K562 (cell line): Measurements from ENCODE around the gene ACHE.

Experiments
- CBX8 ChIP-seq: fragments of 200-600 bp; sonication (generic); IDR thresholded peaks from 2 replicates; pipeline ENCODE4 v1.6.1; 2012; ENCODE audit warnings: borderline replicate concordance, mixed run types, low read depth, mild to moderate bottlenecking, moderate library complexity, mixed read lengths, low read length, control low read depth, inconsistent platforms; ENCODE audit not compliant: poor library complexity, severe bottlenecking; ENCODE audit errors: extremely low read depth
- EZH2 ChIP-seq: IDR thresholded peaks from 2 replicates; pipeline ENCODE4 v1.6.1; 2012; ENCODE audit warnings: low read depth, mild to moderate bottlenecking, inconsistent platforms, low read length, borderline replicate concordance
- FIP1L1 ChIP-seq: fragments of 200-400 bp; formaldehyde crosslinking; IDR thresholded peaks from 2 replicates; pipeline ENCODE4 v1.6.1; 2018; ENCODE audit warnings: mild to moderate bottlenecking, low read depth, low read length; ENCODE audit not compliant: poor library complexity, severe bottlenecking
- KAT8 ChIP-seq: fragments of 450-650 bp; IDR thresholded peaks from 2 replicates; pipeline ENCODE4 v1.6.1; 2016; ENCODE audit warnings: low read depth, mild to moderate bottlenecking
- LEF1 ChIP-seq: fragments of 450-650 bp; IDR thresholded peaks from 2 replicates; pipeline ENCODE4 v1.6.1; 2016; ENCODE audit warnings: mild to moderate bottlenecking
- NFE2L1 ChIP-seq: fragments of 450-650 bp; IDR thresholded peaks from 2 replicates; pipeline ENCODE4 v1.6.1; 2016; ENCODE audit warnings: missing genetic modification characterization, low read depth, mild to moderate bottlenecking, missing compliant biosample characterization, moderate library complexity, borderline replicate concordance
- SETDB1 ChIP-seq: IDR thresholded peaks from one replicate; pipeline ENCODE4 v1.6.1; 2012; ENCODE audit warnings: low read length, control low read depth, inconsistent platforms
- ZNF431 ChIP-seq: sonication (generic); formaldehyde crosslinking; IDR thresholded peaks from 2 replicates; pipeline ENCODE4 v1.8.0; 2022; ENCODE audit warnings: mild to moderate bottlenecking, missing genetic modification reagents
- TF ChIP-seq, protein P1 (sequence below), 3 experiments: IDR thresholded peaks in 2 of 3; conservative IDR thresholded peaks in 1 of 3; 2 replicates each; pipeline ENCODE4 v1.5.1; 2011 to 2012; ENCODE audit warnings: low read length in 3 of 3, mild to moderate bottlenecking in 3 of 3, control low read depth in 2 of 3, improper control_type of control experiment in 1 of 3, inconsistent platforms in 1 of 3, low read depth in 1 of 3, mixed read lengths in 1 of 3, moderate library complexity in 1 of 3; ENCODE audit not compliant: insufficient read depth in 2 of 3
- TF ChIP-seq, protein P2 (sequence below): sonication (generic); formaldehyde crosslinking; IDR thresholded peaks from 2 replicates; pipeline ENCODE4 v1.8.0; 2022; ENCODE audit warnings: missing genetic modification reagents, mild to moderate bottlenecking, borderline replicate concordance

GRCh38 chr7:100878685-100879084, 17.0 kb downstream of the ACHE start:
- TF ChIP-seq LEF1 (no peak), EZH2 (no peak), FIP1L1 (no peak), SETDB1 (no peak), ZNF431 (no peak), NFE2L1 (tag) (no peak), KAT8 (no peak), CBX8 (no peak)
- TF ChIP-seq, protein P1, sequence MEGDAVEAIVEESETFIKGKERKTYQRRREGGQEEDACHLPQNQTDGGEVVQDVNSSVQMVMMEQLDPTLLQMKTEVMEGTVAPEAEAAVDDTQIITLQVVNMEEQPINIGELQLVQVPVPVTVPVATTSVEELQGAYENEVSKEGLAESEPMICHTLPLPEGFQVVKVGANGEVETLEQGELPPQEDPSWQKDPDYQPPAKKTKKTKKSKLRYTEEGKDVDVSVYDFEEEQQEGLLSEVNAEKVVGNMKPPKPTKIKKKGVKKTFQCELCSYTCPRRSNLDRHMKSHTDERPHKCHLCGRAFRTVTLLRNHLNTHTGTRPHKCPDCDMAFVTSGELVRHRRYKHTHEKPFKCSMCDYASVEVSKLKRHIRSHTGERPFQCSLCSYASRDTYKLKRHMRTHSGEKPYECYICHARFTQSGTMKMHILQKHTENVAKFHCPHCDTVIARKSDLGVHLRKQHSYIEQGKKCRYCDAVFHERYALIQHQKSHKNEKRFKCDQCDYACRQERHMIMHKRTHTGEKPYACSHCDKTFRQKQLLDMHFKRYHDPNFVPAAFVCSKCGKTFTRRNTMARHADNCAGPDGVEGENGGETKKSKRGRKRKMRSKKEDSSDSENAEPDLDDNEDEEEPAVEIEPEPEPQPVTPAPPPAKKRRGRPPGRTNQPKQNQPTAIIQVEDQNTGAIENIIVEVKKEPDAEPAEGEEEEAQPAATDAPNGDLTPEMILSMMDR (IDR thresholded peaks at IDR 0.05 in 2 of 3, conservative IDR thresholded peaks at IDR 0.05 in 1 of 3; ENCODE audit: insufficient read depth in 2 of 3, low read depth in 1 of 3, low read length in 3 of 3) = no peak
- TF ChIP-seq, protein P2, sequence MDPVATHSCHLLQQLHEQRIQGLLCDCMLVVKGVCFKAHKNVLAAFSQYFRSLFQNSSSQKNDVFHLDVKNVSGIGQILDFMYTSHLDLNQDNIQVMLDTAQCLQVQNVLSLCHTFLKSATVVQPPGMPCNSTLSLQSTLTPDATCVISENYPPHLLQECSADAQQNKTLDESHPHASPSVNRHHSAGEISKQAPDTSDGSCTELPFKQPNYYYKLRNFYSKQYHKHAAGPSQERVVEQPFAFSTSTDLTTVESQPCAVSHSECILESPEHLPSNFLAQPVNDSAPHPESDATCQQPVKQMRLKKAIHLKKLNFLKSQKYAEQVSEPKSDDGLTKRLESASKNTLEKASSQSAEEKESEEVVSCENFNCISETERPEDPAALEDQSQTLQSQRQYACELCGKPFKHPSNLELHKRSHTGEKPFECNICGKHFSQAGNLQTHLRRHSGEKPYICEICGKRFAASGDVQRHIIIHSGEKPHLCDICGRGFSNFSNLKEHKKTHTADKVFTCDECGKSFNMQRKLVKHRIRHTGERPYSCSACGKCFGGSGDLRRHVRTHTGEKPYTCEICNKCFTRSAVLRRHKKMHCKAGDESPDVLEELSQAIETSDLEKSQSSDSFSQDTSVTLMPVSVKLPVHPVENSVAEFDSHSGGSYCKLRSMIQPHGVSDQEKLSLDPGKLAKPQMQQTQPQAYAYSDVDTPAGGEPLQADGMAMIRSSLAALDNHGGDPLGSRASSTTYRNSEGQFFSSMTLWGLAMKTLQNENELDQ (CRISPR knock-in tag) = no peak
